GM12875 (cell line): ENCODE measurements around the gene TRAF3.

Experiments
- H3K4me3 ChIP-seq: one replicate; pipeline ENCODE4 v1.5.1; 2011; ENCODE audit warnings: low read depth, low read length, control low read depth
- TF ChIP-seq, protein P1 (sequence below): IDR thresholded peaks from 2 replicates; pipeline ENCODE4 v1.5.1; 2011; ENCODE audit warnings: low read depth, mild to moderate bottlenecking, control low read depth, inconsistent platforms, low read length, moderate library complexity, borderline replicate concordance; ENCODE audit not compliant: insufficient read depth

Gene TRAF3

GRCh38 chr14:102941419-102942011, 164.3 kb downstream of the TRAF3 start:
- H3K4me3 ChIP-seq = no peak overlapping the region
- TF ChIP-seq, protein P1, sequence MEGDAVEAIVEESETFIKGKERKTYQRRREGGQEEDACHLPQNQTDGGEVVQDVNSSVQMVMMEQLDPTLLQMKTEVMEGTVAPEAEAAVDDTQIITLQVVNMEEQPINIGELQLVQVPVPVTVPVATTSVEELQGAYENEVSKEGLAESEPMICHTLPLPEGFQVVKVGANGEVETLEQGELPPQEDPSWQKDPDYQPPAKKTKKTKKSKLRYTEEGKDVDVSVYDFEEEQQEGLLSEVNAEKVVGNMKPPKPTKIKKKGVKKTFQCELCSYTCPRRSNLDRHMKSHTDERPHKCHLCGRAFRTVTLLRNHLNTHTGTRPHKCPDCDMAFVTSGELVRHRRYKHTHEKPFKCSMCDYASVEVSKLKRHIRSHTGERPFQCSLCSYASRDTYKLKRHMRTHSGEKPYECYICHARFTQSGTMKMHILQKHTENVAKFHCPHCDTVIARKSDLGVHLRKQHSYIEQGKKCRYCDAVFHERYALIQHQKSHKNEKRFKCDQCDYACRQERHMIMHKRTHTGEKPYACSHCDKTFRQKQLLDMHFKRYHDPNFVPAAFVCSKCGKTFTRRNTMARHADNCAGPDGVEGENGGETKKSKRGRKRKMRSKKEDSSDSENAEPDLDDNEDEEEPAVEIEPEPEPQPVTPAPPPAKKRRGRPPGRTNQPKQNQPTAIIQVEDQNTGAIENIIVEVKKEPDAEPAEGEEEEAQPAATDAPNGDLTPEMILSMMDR = no peak

DNA sequence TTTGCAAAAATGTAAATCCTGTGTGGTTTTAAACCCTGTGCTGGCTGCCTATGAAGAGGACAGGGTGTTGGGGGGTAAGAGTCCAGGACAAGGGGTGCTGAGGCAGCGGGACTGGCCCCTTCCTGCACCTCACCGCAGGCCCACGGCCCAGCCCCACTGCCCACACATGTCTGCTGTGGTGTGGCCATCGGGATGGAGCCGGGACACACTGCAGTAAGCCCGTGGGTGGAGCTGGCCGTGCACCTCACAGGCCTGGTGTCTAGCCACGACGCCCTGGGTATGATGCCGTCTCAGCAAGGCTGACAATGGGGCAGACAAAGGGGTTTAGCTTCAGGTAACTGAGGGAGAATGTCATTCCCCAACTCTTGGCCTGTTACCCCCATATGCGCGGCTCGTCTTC, 164.8 kb downstream of the TRAF3 start:
- no peak overlapping the region for H3K4me3 ChIP-seq
- TF ChIP-seq, protein P1 = no peak

GRCh38 chr14:102943454-102943853, 166.2 kb downstream of the TRAF3 start:
- TF ChIP-seq, protein P1 = no peak

GRCh38 chr14:102943979-102944378, 166.7 kb downstream of the TRAF3 start:
- TF ChIP-seq, protein P1 = no peak

More at GRCh38 chr14:102943454-102943853, 166.2 kb downstream of the TRAF3 start:
- H3K4me3 ChIP-seq = no peak overlapping the region

DNA sequence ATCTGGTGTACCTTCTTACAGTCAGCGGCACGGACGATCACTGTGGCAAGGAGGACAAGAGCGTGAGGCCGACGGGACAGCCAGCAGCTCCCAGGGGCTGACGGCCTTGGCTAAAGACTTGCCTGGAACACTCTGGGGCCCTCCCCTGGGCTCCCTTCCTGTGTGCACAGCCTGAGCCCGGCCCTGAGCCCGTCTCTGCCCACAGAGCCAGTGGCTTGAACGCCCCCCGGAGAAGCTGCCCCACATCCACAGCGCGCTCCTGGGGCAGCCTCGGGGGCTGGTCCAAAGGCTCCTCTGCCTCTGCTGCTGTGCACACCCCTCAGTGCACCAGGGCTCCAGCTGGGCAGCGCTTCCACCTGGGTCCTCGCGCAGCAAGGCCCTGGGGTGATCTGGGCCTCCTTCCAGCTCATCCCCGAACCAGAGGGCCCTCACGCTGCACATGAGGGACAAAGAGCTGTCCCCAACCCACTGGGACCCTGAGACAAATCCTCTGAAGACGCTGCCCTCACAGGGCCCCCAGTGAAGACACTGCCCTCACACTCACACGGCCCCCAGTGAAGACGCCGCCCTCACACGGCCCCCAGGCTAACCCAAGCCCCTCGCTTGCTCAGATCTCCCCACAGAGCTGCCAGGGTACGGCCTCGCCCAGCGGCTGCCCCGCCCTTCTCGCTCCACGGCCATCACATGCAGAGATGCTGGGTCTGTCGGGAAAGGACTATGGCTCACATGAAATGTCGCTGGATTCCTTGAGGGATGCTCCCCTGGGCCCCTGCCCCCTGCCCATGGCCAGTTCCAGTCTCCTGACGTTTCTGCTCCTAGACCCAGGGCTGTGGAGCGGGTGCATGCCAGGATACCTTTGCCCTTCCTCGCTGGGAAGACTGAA, 167.4 kb downstream of the TRAF3 start:
- TF ChIP-seq, protein P1 = no peak
- H3K4me3 ChIP-seq = no peak overlapping the region

More at GRCh38 chr14:102943979-102944378, 166.7 kb downstream of the TRAF3 start:
- no peak overlapping the region for H3K4me3 ChIP-seq

DNA sequence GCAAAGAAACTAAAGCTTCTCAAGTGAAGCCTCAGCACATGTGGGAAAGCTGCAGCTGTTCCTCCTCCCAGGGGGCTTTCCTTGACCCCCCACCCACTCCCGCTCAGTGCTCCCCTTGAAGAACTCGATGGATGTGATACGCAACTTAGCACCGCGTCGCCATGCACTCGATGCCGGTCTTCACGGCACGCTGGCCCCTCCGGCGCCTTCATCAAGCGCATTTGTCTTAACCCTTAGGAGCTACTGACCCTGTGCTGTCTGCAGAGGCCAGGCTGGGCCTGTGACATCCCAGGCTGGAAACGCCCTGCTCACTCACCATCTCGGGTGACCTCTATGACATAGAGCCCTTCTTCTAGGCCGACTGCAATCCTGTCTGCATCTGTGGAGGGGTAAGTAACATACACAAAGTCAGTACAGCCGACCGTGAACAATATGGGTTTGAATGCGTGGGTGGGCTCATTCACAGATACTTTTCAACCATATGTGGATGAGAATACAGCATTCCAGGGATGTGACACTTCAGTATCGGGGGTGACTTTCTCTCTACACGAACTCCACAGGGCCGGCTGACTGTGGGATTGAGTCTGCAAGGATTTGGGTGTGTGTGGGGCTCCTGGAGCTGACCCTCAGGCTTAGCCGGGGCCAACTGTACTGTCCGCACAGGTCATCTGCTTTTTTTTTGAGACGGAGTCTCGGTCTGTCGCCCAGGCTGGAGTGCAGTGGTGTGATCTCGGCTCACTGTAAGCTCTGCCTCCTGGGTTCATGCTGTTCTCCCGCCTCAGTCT, 168.3 kb downstream of the TRAF3 start:
- no peak overlapping the region for H3K4me3 ChIP-seq
- TF ChIP-seq, protein P1 = no peak
